Left ventricle myocardium inferior (tissue), 1 donor: ENCODE results near the gene NETO2. TPM values are rescaled to one million over a fixed set of nuclear protein-coding genes. Genes with fewer than 3 reads are reported as not detected.

Source experiments
- DNase-seq: peaks from one replicate; pipeline ENCODE4 v3.0.0-alpha.2; 2020
- H3K27ac ChIP-seq: fragments of 200-600 bp; replicated peaks from 2 replicates; pipeline ENCODE4 v1.8.0; 2021
- H3K27me3 ChIP-seq: fragments of 200-600 bp; 2 replicates; pipeline ENCODE4 v1.8.0; 2021; ENCODE audit warnings: low read depth
- H3K36me3 ChIP-seq: fragments of 200-600 bp; 2 replicates; pipeline ENCODE4 v1.8.0; 2021
- H3K4me1 ChIP-seq: fragments of 200-600 bp; 2 replicates; pipeline ENCODE4 v1.8.0; 2021
- H3K4me3 ChIP-seq: fragments of 200-600 bp; 2 replicates; pipeline ENCODE4 v1.8.0; 2021; ENCODE audit warnings: mild to moderate bottlenecking, moderate library complexity
- H3K9me3 ChIP-seq: fragments of 200-600 bp; replicated peaks from 2 replicates; pipeline ENCODE4 v1.8.0; 2021
- intact Hi-C: fragments of 100-400 bp; cut with micrococcal nuclease; formaldehyde crosslinking; loops from one replicate; pipeline ENCODE4 v1.11.0; 2022
- total RNA-seq: library from RNA; stranded (reverse); fragmentation: NEBNext Ultra II Directional; extraction: Animal tissue kit (Norgen Biotek cat#: 25700); gene quantifications from one replicate; pipeline ENCODE4 v1.2.1, GENCODE V29; 2021
- TF ChIP-seq, protein P1 (sequence below): fragments of 200-600 bp; IDR thresholded peaks from 2 replicates; pipeline ENCODE4 v1.8.0; 2021; ENCODE audit warnings: antibody characterized with exemption, mild to moderate bottlenecking, borderline replicate concordance
- donor health status: DM: no; HTN: yes; CAD: no; lungs with severe emphysema.

Gene NETO2
- total RNA-seq, 1 donor from 2014 or later, result 4.4 TPM

DNA sequence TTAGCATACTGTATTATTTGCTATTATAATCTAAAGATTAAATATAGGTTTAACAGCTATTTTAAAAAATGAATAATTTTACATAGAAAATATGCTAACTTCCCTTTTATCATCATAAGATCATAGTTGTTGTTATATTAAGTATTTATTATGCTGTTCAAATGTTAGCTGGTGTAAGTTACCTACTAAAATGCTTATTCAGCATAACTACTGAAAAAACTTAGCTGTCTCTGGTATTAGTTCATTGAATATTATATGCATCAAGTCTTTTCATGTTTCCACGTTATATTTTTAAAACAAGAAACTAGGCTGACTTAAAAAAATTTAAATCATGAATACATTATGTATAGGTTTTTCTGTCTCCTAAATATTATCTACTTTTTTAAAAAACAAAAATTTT lies 62.6 kb downstream of the NETO2 start:
- no peaks in the 10 kb centered on the region for H3K4me1 ChIP-seq
- no peak overlapping the region for H3K4me3 ChIP-seq
- intact Hi-C loops, result no loop called here
- TF ChIP-seq, protein P1, sequence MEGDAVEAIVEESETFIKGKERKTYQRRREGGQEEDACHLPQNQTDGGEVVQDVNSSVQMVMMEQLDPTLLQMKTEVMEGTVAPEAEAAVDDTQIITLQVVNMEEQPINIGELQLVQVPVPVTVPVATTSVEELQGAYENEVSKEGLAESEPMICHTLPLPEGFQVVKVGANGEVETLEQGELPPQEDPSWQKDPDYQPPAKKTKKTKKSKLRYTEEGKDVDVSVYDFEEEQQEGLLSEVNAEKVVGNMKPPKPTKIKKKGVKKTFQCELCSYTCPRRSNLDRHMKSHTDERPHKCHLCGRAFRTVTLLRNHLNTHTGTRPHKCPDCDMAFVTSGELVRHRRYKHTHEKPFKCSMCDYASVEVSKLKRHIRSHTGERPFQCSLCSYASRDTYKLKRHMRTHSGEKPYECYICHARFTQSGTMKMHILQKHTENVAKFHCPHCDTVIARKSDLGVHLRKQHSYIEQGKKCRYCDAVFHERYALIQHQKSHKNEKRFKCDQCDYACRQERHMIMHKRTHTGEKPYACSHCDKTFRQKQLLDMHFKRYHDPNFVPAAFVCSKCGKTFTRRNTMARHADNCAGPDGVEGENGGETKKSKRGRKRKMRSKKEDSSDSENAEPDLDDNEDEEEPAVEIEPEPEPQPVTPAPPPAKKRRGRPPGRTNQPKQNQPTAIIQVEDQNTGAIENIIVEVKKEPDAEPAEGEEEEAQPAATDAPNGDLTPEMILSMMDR, result no peak
- DNase-seq, result no peak
- H3K27ac ChIP-seq, result no peak overlapping the region
- no peaks in the 10 kb centered on the region for H3K36me3 ChIP-seq
- H3K27me3 ChIP-seq, result no peaks in the 10 kb centered on the region
- H3K9me3 ChIP-seq, result no peaks in the 10 kb centered on the region

DNA sequence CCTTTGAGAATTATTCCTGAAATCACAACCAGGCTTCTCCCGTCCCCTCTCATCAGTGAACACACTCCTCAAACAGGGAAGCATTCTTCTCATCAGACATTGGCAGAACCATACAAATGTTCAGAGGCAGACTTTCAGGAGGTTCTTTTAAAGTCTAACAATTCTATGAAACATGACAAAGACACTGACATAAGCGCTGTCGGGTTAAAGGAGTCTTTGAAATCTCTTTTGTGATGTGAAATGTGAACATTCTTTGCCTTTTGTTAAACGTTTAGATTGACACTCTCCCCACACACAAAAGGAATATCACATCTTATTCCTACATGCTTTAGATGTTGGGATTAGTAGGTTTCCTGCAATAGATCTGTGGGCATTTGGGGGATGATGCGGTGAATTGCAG lies 63.9 kb downstream of the NETO2 start:
- no peak overlapping the region for H3K27ac ChIP-seq
- TF ChIP-seq, protein P1, result no peak
- H3K4me3 ChIP-seq, result no peak overlapping the region
- DNase-seq, result no peak
- H3K4me1 ChIP-seq, result no peaks in the 10 kb centered on the region
- no peaks in the 10 kb centered on the region for H3K27me3 ChIP-seq
- H3K9me3 ChIP-seq, result no peaks in the 10 kb centered on the region
- intact Hi-C loops, result no loop called here
- H3K36me3 ChIP-seq, result no peaks in the 10 kb centered on the region

DNA sequence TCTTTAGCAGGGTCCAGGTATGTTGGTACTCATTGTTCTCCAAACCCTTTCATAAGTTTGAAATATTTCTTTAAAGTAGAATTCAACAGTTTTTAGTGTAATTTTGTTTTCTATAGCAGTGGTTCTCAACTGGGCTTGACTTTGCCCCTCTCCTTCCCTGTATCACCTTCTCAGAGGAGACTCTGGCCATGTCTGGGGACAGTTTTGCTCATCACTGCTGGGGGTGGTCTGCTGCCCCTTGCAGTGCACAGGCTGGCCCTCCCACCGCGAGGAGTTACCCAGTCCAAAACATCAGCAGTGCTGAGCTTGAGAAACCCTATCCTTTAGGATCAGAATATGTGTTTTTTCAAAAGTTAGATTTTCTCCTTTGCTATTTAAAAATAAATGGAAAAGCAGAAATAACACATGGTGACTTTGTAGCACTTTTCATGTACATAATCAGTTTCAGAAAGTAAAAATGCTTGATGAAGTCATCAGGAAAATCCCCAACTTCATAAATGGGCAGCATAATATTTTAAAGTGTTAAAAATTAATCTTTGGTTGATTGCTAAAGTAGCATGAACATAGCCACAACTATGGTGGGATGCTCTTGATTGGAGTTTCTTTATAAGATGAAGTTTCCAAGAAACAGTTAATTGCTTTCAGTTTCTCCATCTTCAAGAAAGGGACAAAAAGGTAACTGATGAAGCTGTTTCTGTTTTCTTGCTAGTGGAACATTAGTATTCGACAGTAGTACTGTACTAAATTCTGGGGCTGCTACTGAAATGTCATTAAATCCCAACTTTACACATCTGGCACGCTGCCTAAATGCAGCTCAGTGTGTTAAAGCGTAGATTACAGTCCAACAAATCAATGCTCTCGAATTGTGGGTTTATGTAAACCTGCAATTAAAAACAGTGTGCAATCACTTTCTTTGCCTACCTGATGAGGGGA lies 70.3 kb downstream of the NETO2 start:
- intact Hi-C loops, result no loop called here
- Histone ChIP-seq H3K4me3 (no peak overlapping the region), H3K36me3 (no peaks in the 10 kb centered on the region), H3K9me3 (peaks cover 11% of the 10 kb centered on the region), H3K27me3 (no peaks in the 10 kb centered on the region), H3K4me1 (no peaks in the 10 kb centered on the region), H3K27ac (no peak overlapping the region)
- TF ChIP-seq, protein P1, result no peak
- DNase-seq, result no peak

DNA sequence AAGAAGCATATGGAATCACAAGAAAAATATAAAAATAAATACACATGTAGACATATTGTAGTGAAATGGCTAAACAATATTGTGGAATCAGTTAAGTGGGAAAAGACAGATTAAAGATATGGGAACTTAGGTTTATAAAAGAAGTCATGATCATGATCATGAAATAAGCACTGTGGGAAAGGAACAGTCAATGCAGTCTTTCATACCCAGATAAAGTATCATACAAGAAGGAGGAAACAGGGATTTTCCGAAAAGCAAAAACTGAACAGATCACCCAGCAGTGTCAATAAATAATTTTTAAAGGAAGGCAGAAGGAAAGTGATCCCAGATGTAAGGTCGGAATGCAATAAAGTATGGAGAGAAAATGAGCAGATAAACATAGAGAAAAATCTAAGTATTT lies 71.6 kb downstream of the NETO2 start:
- no peak overlapping the region for H3K27ac ChIP-seq
- H3K36me3 ChIP-seq, result no peaks in the 10 kb centered on the region
- H3K4me1 ChIP-seq, result no peaks in the 10 kb centered on the region
- TF ChIP-seq, protein P1, result no peak
- H3K27me3 ChIP-seq, result no peaks in the 10 kb centered on the region
- intact Hi-C loops, result no loop called here
- no peak overlapping the region for H3K4me3 ChIP-seq
- DNase-seq, result no peak
- peaks cover 11% of the 10 kb centered on the region for H3K9me3 ChIP-seq

DNA sequence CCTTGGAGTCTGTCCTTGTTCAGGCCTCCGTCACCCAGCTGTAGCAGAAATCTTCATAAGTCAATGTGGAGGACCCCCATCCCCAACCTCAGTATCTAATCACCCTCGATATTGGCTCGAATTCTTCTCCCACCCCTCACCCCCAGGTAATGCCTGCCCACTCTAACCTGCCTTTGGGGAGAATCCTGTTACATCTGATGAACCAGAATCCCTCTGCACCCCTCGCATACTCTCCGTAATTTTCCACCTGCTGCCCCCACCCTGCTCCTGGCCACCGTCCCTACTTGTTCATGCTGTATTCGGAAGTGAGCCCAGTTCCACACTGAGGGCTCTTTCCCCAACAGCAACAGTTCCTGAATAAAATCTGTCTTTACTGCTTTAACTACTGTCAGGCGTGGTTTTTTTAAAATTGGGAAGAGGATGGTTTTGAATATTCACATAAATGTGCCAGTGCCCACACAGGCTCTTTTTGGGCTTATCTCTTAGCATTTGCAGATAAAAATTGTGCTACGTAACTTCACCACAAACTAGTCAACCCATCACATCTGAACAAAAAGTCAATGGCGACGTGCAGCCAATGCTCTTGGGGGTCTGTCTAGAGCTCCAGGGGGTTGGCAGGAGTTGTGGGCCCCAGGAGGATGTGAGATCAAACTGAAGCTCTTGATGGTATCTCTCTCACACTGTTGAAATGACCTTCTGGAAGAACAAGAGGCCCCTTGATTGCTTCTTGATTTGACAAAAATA lies 73.7 kb downstream of the NETO2 start:
- Histone ChIP-seq H3K4me1 (no peaks in the 10 kb centered on the region), H3K27me3 (no peaks in the 10 kb centered on the region), H3K27ac (no peak overlapping the region), H3K36me3 (no peaks in the 10 kb centered on the region), H3K9me3 (peaks cover 11% of the 10 kb centered on the region), H3K4me3 (no peak overlapping the region)
- intact Hi-C loops, result no loop called here
- DNase-seq, result no peak
- TF ChIP-seq, protein P1, result no peak
